DMS153 treated with DMSO at 0.1 percent for 48 hours (cell line): ENCODE data around the gene MGST3.
"Not testable (repeated sequence)": the region's sequence is repeated elsewhere in the genome, so short reads cannot be mapped to it uniquely, and the experiment has no call there.

Source experiments
- DNase-seq: peaks from one replicate; lab custom pipeline; 2025; ENCODE audit not compliant: unreplicated experiment; lab: John Stamatoyannopoulos, UW

Gene MGST3

GRCh38 chr1:165648919-165649572, 18.0 kb downstream of the MGST3 start:
- DNase-seq, result no peak

- no peak for DNase-seq
Measured at GRCh38 chr1:165650981-165651625, 20.1 kb downstream of the MGST3 start.

GRCh38 chr1:165658766-165659580, 27.9 kb downstream of the MGST3 start:
- DNase-seq, result not testable (repeated sequence)

- no peak for DNase-seq
Measured at GRCh38 chr1:165659581-165659895, 28.5 kb downstream of the MGST3 start.

- DNase-seq, result no peak
Measured at GRCh38 chr1:165661703-165662102, 30.7 kb downstream of the MGST3 start.

- no peak for DNase-seq
Measured at GRCh38 chr1:165662186-165662585, 31.2 kb downstream of the MGST3 start.

- DNase-seq, result no peak
Measured at GRCh38 chr1:165666152-165666825, 35.3 kb downstream of the MGST3 start.

GRCh38 chr1:165668184-165668583, 37.1 kb downstream of the MGST3 start:
- DNase-seq, result no peak

GRCh38 chr1:165671526-165671925, 40.5 kb downstream of the MGST3 start:
- no peak for DNase-seq

- no peak for DNase-seq
Measured at GRCh38 chr1:165674599-165674998, 43.6 kb downstream of the MGST3 start.

- no peak for DNase-seq
Measured at GRCh38 chr1:165675794-165676193, 44.8 kb downstream of the MGST3 start.

- DNase-seq, result no peak
Measured at GRCh38 chr1:165678509-165678908, 47.5 kb downstream of the MGST3 start.

- DNase-seq, result no peak
Measured at GRCh38 chr1:165679282-165680036, 48.4 kb downstream of the MGST3 start.

- DNase-seq, result no peak
Measured at GRCh38 chr1:165680303-165680702, 49.3 kb downstream of the MGST3 start.

- DNase-seq, result not testable (repeated sequence)
Measured at GRCh38 chr1:165680773-165681172, 49.7 kb downstream of the MGST3 start.

- no peak for DNase-seq
Measured at GRCh38 chr1:165683848-165684485, 52.9 kb downstream of the MGST3 start.

GRCh38 chr1:165686121-165686970, 55.3 kb downstream of the MGST3 start:
- no peak for DNase-seq

GRCh38 chr1:165686971-165687433, 56.0 kb downstream of the MGST3 start:
- no peak for DNase-seq

GRCh38 chr1:165688046-165688445, 57.0 kb downstream of the MGST3 start:
- DNase-seq, result no peak
